Right lobe of liver (tissue), 4 donors: ENCODE data around the gene ZNF814.

Experiments
- CTCF ChIP-seq, 4 donors: fragments of 200-600 bp in 3 of 4; fragments of 450-650 bp in 1 of 4; IDR thresholded peaks; one replicate each; pipeline versions ENCODE4 v1.5.1 to v1.8.0; 2016 to 2022; ENCODE audit warnings: antibody characterized with exemption in 4 of 4, mild to moderate bottlenecking in 2 of 4
- POLR2A ChIP-seq: fragments of 450-650 bp; IDR thresholded peaks from one replicate; pipeline ENCODE4 v1.6.1; 2017; ENCODE audit warnings: antibody characterized with exemption, mild to moderate bottlenecking
- donor health status: DM: no; HTN: no; CAD: no.
- donor health status: DM: no; HTN: no; CAD: no.
- donor health status: DM: no; HTN: yes; CAD: no.

- TF ChIP-seq POLR2A, result no peak
- no peak for TF ChIP-seq CTCF (IDR thresholded peaks at IDR 0.05)
Observed at GRCh38 chr19:57903618-57904184, 14.9 kb upstream of the ZNF814 start.
